Neural cell (in vitro differentiated cells): Measurements from ENCODE around the gene ANXA2.

Source experiments
- MXI1 ChIP-seq: fragments of 450-650 bp; conservative IDR thresholded peaks from 2 replicates; pipeline ENCODE4 v1.6.1; 2014; ENCODE audit warnings: antibody characterized with exemption, mild to moderate bottlenecking; ENCODE audit not compliant: poor library complexity, severe bottlenecking
- POLR2AphosphoS5 ChIP-seq: IDR thresholded peaks from 2 replicates; pipeline ENCODE4 v1.6.1; 2012
- TAF1 ChIP-seq: IDR thresholded peaks from 2 replicates; pipeline ENCODE4 v1.6.1; 2012; ENCODE audit warnings: low read depth
- TF ChIP-seq, protein P1 (sequence below): fragments of 450-650 bp; IDR thresholded peaks from 2 replicates; pipeline ENCODE4 v1.5.1; 2014; ENCODE audit warnings: antibody characterized with exemption, mild to moderate bottlenecking, moderate library complexity; ENCODE audit not compliant: poor library complexity, severe bottlenecking

DNA sequence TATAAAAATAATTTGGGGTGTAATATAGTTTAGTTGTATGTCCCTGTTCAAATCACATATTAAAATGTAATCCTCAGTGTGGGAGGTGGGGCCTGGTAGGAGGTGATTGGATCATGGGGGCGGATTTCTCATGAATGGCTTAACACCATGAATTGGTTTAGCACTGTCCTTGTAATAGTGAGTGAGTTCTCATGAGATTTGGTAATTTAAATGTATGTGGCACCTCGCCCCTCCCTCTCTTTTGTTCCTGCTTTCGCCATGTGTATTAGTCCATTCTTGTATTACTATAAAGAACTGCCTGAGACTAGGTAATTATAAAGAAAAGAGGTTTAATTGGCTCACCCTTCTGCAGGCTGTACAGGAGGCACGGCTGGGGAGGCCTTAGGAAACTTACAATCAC lies 83.9 kb downstream of the ANXA2 start:
- TF ChIP-seq, protein P1, sequence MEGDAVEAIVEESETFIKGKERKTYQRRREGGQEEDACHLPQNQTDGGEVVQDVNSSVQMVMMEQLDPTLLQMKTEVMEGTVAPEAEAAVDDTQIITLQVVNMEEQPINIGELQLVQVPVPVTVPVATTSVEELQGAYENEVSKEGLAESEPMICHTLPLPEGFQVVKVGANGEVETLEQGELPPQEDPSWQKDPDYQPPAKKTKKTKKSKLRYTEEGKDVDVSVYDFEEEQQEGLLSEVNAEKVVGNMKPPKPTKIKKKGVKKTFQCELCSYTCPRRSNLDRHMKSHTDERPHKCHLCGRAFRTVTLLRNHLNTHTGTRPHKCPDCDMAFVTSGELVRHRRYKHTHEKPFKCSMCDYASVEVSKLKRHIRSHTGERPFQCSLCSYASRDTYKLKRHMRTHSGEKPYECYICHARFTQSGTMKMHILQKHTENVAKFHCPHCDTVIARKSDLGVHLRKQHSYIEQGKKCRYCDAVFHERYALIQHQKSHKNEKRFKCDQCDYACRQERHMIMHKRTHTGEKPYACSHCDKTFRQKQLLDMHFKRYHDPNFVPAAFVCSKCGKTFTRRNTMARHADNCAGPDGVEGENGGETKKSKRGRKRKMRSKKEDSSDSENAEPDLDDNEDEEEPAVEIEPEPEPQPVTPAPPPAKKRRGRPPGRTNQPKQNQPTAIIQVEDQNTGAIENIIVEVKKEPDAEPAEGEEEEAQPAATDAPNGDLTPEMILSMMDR, result no peak
- TF ChIP-seq MXI1 (no peak), TAF1 (no peak), POLR2AphosphoS5 (no peak)
